ENCODE results near the gene PTPRM.

DNA sequence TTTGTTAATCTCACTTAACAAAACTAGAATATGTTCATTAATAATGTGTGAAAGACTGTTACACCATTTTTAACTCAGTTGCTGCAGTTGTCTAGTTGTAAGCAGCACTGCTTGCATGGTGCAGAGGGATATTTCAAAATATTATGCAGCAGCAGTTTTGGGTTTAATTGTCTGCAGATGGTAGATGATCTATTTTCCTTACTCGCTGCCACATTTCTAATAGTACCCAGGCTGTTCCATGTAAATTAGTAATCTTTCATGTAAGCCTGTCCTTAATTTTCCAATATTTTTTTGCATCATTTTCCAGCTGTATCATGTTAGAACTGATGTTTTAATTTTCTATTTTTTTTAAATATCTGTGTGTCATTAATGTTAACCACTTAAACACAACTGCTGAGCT, 554.0 kb downstream of the PTPRM start:
- TF ChIP-seq, protein P1, sequence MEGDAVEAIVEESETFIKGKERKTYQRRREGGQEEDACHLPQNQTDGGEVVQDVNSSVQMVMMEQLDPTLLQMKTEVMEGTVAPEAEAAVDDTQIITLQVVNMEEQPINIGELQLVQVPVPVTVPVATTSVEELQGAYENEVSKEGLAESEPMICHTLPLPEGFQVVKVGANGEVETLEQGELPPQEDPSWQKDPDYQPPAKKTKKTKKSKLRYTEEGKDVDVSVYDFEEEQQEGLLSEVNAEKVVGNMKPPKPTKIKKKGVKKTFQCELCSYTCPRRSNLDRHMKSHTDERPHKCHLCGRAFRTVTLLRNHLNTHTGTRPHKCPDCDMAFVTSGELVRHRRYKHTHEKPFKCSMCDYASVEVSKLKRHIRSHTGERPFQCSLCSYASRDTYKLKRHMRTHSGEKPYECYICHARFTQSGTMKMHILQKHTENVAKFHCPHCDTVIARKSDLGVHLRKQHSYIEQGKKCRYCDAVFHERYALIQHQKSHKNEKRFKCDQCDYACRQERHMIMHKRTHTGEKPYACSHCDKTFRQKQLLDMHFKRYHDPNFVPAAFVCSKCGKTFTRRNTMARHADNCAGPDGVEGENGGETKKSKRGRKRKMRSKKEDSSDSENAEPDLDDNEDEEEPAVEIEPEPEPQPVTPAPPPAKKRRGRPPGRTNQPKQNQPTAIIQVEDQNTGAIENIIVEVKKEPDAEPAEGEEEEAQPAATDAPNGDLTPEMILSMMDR (IDR thresholded peaks at IDR 0.05): no peak
- TF ChIP-seq POLR2AphosphoS5 (IDR thresholded peaks at IDR 0.05): no peak
- no peak for TF ChIP-seq POLR2A (IDR thresholded peaks at IDR 0.05)
- TF ChIP-seq EP300 (IDR thresholded peaks at IDR 0.05): no peak

All from gastroesophageal sphincter (tissue), 3 donors.